Measurements from ENCODE around the gene THEMIS2. TPM values are rescaled to one million over a fixed set of nuclear protein-coding genes. Genes with fewer than 3 reads are reported as not detected.

THEMIS2 gene
- total RNA-seq, 1 donor = 181 TPM

Small RNA genes within 50 kb of the gene (small RNA-seq; reads per million reads assigned to genes)
- gene RNU6-1245P (not detected), gene SCARNA1 (6,427 reads per million, percentile 100 among the genes with 10 or more reads in this experiment)

Other genes starting within 250 kb of the THEMIS2 start
- 10.8 TPM for gene FGR, start 237.4 kb upstream of the THEMIS2 start, total RNA-seq
- 118 TPM for gene IFI6, start 200.4 kb upstream of the THEMIS2 start, total RNA-seq
- gene FAM76A, start 146.6 kb upstream of the THEMIS2 start, total RNA-seq = 10.2 TPM
- gene STX12, start 99.3 kb upstream of the THEMIS2 start, total RNA-seq = 7.5 TPM
- gene PPP1R8, start 41.8 kb upstream of the THEMIS2 start, total RNA-seq = 37.4 TPM
- 43.4 TPM for gene RPA2, start 42.0 kb downstream of the THEMIS2 start, total RNA-seq
- 9.7 TPM for gene SMPDL3B, start 62.5 kb downstream of the THEMIS2 start, total RNA-seq
- gene XKR8, start 87.4 kb downstream of the THEMIS2 start, total RNA-seq = 5.7 TPM
- 12.7 TPM for gene EYA3, start 216.1 kb downstream of the THEMIS2 start, total RNA-seq